Stimulated activated CD4-positive, alpha-beta T cell treated with anti-CD3 and anti-CD28 coated beads, TNF-alpha, amount 100 ng/mL, for 24 hours (primary cell): ENCODE results near the gene ANKRD44.
A peak's percentile ranks its signal among the peaks of the same experiment; 100 is the strongest.
"Not testable (repeated sequence)": the region's sequence is repeated elsewhere in the genome, so short reads cannot be mapped to it uniquely, and the experiment has no call there.

Experiments used
- DNase-seq, 3 experiments: peaks; one replicate each; pipeline ENCODE4 v3.0.0-alpha.2; 2020; ENCODE audit warnings: low read depth in 3 of 3

Gene ANKRD44

DNA sequence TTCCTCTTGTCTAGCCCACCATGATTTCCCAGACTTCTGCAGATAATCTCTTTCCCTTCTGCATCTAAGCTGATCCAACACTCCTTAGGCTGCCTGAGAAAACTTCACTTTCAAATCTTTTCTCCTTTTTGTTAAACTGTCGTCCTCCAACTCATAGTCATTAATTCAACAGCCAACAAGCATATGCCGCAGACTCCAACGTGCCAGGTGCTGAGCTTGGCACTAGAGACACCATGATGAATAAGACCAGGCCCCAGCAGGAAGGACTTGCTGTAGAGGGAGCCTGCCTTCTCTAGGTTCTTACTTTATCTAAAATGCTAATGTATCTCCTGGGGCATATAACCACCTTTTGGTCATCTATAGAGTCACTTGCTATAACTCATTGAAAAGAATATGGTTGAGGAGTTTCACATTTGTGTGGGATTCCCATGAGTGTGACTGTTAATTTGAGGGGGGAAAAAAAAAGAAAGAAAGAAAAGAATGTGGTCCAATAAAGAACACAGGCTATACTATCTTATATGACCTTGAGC is 51.0 kb downstream of the ANKRD44 start:
- no peak for DNase-seq

DNA sequence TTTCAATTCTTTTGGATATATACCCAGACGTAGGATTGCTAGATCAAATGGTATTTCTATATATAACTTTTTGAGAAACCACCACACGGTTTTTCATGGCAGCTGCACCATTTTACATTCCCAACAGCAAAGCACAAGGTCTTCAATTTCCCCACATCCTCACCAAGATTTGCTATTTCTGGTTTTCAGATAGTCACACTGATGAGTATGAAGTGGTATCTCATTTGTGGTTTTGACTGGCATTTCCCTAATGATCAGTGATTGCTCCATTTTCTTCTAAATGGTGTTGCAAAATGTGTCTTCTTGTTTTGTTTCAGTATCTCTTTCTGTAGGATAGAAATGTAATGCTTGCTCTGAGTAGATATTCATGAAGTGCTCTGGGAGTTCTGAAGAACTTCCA is 52.0 kb downstream of the ANKRD44 start:
- DNase-seq = no peak

DNA sequence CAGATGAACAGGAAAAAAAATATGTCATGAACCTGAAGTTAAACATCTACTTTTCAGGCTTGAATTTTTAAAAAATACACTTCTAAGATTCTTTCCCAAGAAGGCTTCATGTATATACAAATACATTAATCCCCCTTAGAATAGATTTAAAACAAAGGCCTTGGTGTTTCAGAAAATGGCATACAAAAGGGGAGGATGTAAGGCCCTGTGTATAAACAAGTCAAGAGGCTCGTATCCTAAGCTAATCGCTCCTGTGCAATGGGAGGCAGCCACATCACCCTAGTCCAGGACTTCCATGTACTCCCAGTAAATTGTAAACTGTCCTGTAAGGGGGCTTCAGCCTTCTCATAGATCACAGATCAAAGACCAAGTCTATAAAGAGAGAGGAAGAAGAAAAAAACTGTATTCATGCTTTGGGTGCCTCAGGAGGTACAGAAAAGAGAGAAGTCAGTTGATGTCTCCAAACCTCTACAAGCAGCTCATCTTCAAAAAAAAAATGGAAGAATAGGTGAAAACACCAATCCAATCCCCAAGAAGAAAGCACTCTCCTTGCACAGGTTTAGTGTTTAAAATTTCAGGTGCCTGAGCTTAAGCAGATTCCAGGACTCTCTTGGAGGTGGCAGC is 53.9 kb downstream of the ANKRD44 start:
- no peak for DNase-seq

DNA sequence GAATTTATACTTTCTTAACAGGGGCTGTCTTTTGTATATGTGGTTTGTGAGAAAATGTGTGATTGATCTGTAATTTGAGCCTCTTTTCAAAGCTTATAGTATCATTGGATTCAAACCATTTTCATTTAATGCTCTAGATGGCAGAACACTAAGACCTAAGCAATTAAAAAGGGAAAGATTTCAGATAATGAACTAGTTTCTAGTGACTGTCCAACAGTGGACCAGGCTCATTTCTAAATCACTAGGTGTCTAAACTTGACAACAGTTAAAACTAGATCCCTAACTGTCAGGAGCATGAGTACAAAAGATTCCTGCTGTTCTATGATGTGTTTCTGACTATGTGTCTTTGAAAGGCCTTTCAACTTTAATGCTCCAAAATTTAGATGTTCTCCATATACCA is 54.6 kb downstream of the ANKRD44 start:
- DNase-seq = no peak

DNA sequence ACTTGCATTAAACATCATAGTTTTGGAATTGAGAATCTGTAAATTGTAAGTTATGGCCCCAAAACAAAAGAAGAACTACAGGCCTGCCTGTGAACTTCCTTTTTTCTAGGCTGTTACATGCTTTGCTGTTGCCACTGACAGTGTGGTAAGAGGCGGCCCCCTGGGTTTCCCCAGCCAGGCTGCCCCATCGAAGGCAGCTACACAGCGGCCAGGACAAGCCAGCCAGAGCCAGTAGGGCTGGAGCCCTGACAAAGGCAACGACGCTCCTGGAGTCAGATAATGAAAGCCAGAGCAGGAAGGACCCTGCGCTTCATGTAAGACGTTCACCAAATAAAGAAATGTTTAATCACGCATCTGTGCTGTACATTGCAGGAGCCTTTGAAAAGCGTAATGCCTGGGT is 55.0 kb downstream of the ANKRD44 start:
- DNase-seq = peak; percentile 24 to 71 (median 40)

DNA sequence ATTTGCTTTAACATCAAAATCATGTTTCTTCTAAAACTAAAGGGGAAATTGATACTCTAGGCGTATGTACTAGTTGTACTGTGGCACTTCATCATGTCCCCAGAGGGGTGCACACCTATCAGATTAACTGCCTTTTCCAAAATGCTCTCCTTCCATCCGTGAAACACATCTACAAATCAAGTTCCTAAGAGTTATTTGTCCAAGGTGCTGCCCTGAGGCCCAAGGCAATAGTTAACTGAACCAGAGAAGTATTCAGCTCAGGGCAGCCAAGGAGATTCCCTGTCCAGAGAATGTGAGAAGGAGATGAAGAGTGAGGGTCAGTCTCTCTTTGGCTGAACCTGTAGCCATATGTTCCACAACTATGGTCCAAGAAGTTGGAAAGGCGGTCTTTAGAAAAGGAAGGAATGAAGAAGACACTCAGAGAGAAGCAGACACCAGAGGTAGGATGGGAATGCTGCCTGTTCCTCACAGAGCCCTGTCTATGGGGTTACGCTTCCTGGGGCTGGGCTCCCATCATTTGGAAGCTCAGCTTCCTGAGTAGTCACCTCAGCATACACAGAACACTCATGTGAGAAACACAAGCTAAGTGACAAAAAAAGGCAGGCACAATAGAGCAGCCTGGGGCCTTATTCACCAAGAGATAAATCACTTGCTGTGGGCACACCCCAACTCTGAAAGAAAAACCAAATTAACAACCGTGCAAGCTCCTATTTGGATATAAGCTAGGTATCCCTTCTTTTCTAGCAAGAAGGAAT is 55.6 kb downstream of the ANKRD44 start:
- no peak for DNase-seq

DNA sequence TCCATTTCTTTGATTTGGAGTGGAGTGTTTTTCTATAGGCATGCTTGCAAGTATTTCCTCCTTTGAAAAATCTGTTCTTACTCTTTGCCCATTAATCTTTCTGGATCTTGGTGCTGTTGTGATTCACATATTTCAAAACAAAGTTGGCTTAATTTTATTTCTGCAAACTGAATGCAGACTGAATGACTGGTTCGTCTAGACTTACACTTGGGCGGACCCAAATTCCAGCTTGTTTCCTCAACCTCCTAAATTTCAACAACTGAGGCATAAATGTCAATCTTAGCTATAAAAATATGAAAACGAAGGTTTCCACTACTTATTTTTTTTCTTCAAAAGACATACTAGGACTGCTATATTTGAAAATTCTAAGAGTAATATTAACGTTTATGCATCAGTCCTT is 59.0 kb downstream of the ANKRD44 start:
- DNase-seq = no peak

DNA sequence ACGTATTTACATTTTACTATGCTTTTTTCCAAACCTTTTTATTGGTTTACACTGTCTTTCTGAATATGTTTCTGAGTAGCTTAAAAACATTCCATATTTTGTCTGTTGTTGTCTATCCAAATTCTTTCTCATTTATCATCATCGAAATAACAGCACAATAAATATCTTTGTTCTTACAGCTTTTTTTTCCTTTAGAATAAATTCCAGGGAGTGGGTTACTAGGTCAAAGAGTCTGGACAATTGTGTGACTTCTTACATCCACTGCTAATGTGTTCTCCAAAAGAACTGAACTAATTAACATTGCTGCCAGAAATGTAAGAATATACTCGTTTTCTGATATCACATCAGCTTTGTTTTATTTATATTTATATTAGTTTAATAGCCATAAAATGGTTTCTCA is 59.4 kb downstream of the ANKRD44 start:
- DNase-seq = no peak

DNA sequence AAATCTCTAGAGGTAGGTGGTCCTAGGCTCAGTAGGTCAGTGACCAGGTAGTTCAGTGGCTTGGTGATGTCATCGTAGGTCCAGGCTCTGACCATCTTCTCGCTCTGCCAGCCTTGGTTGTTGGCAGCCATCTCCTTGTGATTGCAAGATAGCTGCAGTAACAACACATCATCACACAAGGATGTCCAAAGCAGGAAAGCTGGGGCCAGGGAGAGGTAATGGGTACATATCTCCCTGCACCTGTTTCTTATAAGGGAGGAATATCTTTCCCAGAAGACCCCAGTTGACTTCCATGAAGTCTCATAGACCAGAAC is 60.5 kb downstream of the ANKRD44 start:
- DNase-seq = no peak

DNA sequence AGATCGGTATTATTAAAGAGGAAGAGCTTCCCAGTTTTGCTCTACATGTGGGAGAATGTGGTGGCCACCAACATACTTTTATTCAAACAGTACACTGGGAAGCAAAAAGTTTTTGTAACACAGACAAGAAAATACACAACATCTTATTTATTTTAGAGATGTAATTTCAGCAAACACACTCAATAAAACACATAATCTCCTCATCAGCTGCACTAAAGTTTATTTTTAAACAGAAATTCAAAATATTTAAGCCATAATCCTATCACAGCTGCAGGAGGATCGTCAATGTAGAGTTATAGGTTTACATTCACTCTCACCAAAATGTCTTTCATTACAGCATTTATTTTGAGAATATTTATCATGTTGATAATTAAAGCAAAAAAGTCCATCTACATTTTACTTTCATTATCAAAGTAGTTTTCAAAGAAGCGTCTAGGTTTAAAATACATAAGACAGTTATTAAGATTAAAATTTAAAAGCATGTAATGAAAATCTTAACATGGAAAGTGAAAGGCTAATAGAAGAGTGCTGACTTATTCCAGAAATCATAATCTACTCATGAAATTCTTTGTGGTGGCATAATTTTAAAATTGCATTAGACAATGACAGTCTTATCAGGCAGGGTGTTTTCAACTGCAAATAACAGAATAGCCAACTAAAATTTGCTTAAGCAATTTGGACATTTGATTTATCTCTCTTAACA is 61.0 kb downstream of the ANKRD44 start:
- DNase-seq = no peak

DNA sequence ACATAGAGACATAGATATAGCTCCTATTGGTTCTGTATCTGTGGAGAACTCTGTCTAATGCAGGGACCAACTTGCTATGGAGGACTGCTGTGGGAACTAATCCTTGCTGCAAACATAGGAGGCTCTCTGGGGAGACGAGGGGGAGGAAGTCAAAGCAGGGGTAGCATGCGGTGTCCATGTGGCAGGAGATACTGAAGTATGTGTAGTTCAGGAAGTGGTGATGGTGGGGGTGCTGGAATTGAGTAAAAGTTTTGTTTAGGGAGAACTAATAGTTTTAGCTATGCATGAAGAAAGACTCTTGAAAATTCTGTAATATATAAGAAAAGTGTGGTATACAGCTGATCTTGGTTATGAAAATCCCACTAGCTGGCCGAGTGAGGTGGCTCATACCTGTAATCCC is 62.0 kb downstream of the ANKRD44 start:
- DNase-seq = no peak

DNA sequence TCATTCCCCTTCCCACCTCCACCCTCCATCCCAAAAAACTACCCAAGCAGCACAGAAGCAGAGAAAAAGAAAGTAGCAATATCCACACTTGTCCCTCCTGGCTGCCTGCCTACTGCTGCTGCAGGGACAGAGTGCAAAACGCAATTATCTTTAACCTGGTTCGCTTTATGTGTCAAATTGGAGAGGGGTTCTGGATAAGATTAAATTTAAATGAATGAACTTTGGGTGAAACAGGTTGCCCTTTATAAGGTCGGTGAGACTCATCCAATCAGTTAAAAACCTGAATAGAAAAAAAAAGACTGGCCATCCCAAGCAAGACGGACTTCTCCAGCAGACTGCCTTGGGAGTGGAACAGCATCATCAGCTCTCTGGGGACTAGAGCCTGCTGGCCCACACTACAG is 62.6 kb downstream of the ANKRD44 start:
- no peak for DNase-seq

DNA sequence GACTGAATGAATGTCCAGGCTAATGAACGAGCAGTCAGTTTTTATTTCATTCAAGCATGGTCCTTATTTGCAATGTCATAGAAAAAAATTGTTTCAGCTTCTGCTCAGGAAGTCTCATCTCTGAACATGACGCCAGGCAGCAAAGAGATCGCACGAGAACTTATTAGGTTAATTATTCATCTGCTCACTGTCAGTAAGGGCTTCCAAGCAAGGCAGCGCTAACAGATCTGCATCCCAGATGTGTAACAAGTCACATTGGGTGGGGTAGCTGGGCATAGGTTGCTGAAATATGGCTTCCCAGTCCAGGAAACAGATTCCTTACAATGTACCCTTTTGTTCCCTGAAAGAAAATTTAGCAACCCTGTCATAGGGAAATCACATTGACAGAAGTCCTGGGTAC is 63.5 kb downstream of the ANKRD44 start:
- DNase-seq = no peak

DNA sequence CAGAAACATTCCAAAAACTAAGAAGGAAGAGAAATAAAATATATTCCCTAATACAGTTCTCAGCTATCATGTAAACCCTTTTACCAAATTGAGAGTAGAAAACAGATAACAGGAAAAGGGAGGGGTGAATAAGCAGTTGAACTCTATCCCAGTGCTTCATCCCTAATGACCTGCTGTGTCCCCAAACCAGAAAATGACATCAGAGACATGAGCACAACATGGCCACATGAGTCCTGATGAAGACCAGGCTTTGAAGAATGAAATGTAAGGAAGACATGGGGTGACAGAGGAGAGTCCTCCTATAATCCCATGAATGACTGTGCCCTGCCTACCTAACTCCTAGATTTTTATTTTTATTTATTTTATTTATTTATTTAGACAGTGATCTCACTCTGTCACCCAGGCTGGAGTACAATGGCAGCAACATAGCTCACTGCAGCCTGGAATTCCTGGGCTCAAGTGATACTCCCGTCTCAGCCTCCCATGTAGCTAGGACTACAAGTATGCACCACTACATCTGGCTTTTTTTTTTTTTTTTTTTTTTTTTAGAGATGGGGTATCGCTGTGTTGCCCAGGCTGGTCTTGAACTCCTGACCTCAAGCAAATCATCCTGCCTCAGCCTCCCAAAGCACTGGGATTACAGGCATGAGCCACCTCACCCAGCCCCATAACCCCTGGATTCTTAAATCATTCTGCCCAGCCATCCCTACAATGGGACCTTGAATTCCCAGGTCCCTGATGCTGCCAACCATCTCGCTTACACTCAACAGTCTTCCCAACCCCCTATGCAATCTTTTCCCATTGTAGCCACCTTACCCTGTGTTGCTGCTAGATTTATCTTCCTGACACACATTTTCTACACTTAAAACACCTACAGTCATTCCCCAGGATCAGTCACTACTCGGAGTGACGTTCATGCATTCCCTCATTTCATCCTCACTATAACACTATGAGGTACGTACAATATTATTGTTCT is 64.5 kb downstream of the ANKRD44 start:
- no peak for DNase-seq

DNA sequence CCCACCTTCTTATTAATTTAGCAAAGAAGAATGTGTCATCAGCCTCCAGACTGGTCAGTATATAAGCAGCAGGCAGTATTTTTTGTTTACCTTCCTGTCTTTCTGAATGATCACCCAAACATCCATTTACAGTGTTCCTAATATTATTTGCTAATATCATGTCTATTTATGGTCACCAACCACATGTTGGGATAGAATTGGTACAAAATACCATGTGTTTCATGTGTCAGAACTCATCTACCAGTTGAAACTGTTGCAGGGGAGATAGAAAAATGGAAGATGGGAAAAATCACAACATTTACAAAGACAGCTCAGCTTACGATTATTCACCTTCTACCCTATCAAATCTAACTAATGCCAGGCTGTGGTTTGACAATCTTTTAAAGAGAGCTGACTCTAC is 66.2 kb downstream of the ANKRD44 start:
- no peak for DNase-seq

DNA sequence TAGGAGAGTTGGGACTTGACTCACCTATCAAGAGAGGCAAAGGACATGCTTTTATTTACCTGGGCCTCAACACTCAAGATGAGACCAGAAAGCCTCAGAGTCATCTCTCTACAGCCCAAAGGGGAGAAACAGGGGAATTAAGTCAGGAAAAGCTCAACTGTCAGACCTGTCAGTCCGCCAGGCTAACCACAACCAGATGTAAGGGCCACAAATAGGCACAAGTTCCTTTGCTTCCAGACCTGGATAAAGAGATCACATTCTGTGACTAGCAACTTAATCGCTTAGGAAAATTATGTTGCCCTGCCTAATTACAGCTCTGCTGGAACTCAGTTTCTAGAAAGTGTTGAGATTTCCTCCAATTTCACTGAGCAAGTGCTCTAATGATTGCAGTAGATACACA is 67.9 kb downstream of the ANKRD44 start:
- DNase-seq = no peak

DNA sequence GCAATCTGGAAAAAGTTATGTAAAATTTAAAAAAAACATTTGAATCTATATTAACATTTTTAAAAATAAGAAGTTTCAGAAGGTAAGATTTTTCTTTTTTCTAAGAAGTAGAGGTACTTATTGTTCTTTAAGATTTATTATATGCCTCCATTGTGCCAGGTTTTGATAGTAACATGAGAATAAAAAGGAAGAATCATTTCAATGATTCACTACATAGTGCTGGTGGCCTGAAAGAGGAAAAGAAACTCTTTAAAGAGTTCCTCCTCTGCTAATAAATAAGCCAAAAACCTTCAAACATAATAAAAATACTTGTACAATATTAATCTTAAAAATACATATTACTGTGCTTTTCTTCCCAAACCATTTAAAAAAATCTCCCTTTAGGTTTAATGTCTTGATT is 69.0 kb downstream of the ANKRD44 start:
- DNase-seq = no peak

DNA sequence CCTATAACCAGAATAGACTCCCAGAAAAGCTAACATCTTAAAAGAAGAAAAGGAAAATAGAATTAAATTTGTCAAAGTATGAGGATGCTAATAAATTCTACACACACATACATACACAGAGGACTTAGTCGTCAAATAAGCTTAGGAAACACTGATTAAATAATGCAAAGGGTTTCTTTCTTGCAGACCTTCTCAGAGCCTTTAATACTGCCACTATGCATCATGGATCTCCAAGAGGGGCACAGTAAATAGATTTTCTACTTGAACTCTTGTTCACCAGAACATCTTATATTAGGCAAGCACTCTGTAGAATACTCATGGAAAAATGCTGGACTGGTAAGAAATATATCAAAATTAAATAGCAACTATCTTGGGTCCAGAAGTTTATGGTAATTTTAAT is 69.4 kb downstream of the ANKRD44 start:
- no peak for DNase-seq

DNA sequence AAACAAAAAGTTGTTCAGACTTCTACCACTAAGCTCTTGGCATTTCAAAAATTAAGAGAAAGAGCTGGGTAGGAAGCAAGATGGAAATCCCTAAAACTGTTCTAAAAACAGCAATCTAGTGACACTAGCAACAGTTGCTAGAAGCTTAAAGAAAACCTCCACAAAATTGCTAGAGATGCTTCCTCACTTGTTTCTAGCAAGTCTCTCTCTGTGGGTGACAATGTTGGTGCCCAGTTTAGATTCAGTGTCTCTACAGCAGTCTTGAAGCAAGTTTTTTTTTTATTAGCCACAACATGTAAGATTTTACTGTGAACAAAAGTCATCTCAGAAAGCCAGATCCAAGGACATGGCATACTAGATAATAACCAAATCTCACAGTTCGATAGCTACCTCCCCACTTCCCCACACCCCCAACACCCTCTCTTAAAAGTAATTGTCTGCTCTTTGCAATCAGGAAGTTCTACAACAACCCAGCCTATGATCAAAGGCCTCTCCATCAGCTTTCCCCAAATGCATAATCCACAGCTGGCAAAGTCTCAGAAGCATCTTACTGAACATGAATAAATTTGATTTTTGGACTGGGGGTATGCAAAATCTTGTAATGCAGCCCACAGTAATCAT is 70.0 kb downstream of the ANKRD44 start:
- no peak for DNase-seq

DNA sequence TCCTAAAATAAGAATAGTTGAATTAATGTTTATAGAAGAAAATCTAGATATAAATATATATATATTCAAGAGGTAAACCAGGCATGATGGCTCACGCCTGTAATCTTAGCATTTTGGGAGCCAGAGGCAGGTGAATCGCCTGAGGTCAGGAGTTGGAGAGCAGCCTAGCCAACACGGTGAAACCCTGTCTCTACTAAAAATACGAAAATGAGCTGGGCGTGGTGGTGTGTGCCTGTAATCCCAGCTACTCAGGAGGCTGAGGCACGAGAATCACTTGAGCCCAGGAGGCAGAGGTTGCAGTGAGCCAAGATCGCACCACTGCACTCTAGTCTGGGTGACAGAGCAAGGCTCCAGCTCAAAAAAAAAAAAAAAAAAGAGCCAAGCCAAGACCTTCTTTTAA is 70.6 kb downstream of the ANKRD44 start:
- not testable (repeated sequence) for DNase-seq

DNA sequence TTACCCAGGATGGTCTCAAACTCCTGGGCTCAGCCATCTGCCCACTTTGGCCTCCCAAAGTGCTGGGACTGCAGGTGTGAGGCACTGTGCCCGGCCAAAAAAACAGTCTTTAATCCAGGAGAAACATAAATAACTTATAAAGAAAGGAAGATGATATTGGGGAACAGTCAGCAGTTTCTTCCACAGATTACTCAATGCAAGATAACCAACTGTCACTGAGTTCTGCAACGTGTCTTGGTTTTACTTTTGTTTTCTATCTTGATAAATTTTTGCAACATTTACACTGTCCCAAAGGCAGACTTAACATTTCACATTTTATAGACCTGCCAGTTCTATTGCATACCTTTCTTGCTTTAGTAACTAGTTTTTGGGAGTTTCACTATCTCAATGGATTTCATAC is 71.1 kb downstream of the ANKRD44 start:
- no peak for DNase-seq

DNA sequence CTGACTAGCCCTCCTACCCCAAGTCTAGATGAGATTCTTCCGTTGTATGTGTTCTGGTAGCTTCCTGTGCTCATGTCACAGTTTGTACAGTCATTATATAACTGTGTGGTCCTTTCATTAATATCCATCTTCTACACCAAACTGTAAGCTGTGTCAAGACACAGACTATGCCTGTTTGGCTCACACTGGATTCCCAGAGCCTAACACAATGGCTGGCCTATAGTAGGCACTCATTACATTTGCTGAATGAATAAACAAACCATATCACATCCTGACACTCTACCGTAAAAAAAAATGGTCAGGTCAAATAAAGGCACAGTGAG is 72.6 kb downstream of the ANKRD44 start:
- no peak for DNase-seq
